Smooth muscle cell (in vitro differentiated cells): Measurements from ENCODE around the gene PRSS48. TPM values are rescaled to one million over a fixed set of nuclear protein-coding genes. Genes with fewer than 3 reads are reported as not detected.

Source experiments
- DNase-seq: peaks from one replicate; lab custom pipeline; 2025; ENCODE audit not compliant: unreplicated experiment; lab: John Stamatoyannopoulos, UW
- H2AFZ ChIP-seq: fragments of 200-600 bp; sonication (generic); 2 replicates; pipeline ENCODE4 v1.6.0; 2016; ENCODE audit warnings: antibody characterized with exemption, low read depth, mild to moderate bottlenecking
- H3F3A ChIP-seq: fragments of 200-600 bp; sonication (generic); 2 replicates; pipeline ENCODE4 v1.6.0; 2017; ENCODE audit warnings: antibody characterized with exemption, low read depth
- H3K27ac ChIP-seq: fragments of 200-600 bp; sonication (generic); 2 replicates; pipeline ENCODE4 v1.5.1; 2016; ENCODE audit warnings: low read depth, mild to moderate bottlenecking
- H3K27me3 ChIP-seq: fragments of 200-600 bp; sonication (generic); 2 replicates; pipeline ENCODE4 v1.6.1; 2016; ENCODE audit warnings: low read depth, mild to moderate bottlenecking
- H3K36me3 ChIP-seq: fragments of 200-600 bp; sonication (generic); 2 replicates; pipeline ENCODE4 v1.5.1; 2016; ENCODE audit warnings: low read depth
- H3K4me1 ChIP-seq: fragments of 200-600 bp; sonication (generic); 2 replicates; pipeline ENCODE4 v1.5.1; 2016; ENCODE audit warnings: low read depth
- H3K4me2 ChIP-seq: fragments of 200-600 bp; sonication (generic); 2 replicates; pipeline ENCODE4 v1.6.0; 2016; ENCODE audit warnings: mild to moderate bottlenecking
- H3K4me3 ChIP-seq: fragments of 200-600 bp; sonication (generic); 2 replicates; pipeline ENCODE4 v1.5.1; 2016; ENCODE audit warnings: mild to moderate bottlenecking
- H3K79me2 ChIP-seq: fragments of 200-600 bp; sonication (generic); 2 replicates; pipeline ENCODE4 v1.6.0; 2016; ENCODE audit warnings: low read depth, mild to moderate bottlenecking
- H3K9ac ChIP-seq: fragments of 200-600 bp; sonication (generic); 2 replicates; pipeline ENCODE4 v1.6.0; 2016; ENCODE audit warnings: low read depth
- H3K9me3 ChIP-seq: fragments of 200-600 bp; sonication (generic); replicated peaks from 2 replicates; pipeline ENCODE4 v1.5.1; 2016; ENCODE audit warnings: low read depth
- H4K20me1 ChIP-seq: fragments of 200-600 bp; sonication (generic); 2 replicates; pipeline ENCODE4 v1.6.0; 2016; ENCODE audit warnings: low read depth
- WGBS: methylation state at CpG from one replicate; pipeline ENCODE4 v1.1.7; 2016; ENCODE audit warnings: low lambda C conversion rate; 5-methylcytosine and 5-hydroxymethylcytosine counted together
- polyA plus RNA-seq: library from polyadenylated mRNA; unstranded; fragments of >200 nt; fragmentation: Nextera tagmentation; extraction: Ambion mirVana; gene quantifications from 2 replicates; pipeline ENCODE4 v1.2.1, GENCODE V29; 2016
- total RNA-seq: library from RNA; depleted of rRNA; stranded (reverse); fragments of >200 nt; gene quantifications from 2 replicates; pipeline ENCODE4 v1.2.3, GENCODE V29; 2014
- TF ChIP-seq, protein P1 (sequence below): fragments of 200-600 bp; sonication (generic); IDR thresholded peaks from 2 replicates; pipeline ENCODE4 v1.5.1; 2017; ENCODE audit warnings: borderline replicate concordance, mild to moderate bottlenecking, antibody characterized with exemption; ENCODE audit not compliant: insufficient read depth, poor library complexity, severe bottlenecking

The PRSS48 gene, protein sequence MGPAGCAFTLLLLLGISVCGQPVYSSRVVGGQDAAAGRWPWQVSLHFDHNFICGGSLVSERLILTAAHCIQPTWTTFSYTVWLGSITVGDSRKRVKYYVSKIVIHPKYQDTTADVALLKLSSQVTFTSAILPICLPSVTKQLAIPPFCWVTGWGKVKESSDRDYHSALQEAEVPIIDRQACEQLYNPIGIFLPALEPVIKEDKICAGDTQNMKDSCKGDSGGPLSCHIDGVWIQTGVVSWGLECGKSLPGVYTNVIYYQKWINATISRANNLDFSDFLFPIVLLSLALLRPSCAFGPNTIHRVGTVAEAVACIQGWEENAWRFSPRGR
- not detected in 2 replicates for total RNA-seq
- polyA plus RNA-seq, result not detected in 2 replicates

DNA sequence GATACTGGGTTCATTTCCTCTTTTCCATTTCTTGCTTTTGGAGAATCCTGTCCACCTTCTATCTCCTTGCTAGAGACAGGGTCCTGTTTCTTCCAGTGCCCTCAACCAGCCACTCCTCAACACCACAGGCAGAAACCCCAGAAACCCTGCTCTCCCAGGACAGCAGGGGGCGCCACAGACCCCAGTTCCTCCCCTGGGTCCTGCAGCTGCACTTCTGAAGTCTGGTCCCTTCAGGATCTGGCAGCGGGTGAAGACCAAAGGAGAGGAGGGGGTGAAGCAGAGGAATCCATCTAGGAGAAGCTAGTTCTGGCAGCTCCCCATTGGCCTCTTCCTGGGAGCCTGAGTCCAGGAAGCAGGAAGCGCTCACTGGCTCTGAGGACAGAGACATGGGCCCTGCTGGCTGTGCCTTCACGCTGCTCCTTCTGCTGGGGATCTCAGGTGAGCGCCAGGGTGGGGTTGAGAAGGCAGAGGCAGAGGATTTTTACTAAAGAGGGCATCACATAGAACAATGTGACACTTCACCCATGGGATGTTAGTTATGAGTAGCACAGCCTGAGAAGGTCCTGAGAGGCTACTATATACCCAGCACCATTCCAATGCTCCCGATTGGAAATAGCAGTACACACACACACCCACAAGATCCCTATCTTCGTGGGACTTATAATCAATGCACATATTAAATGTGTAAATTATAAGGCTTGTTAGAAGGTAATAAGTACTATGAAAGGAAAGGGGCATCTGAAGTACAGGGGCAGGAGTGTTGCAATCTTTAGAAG, at the start of gene PRSS48:
Gene PRSS48 (plus strand): TSS at position 375 of the 776 bp plus-strand sequence. CDS start 12 bp downstream, at position 387.
- DNase-seq, result peak; percentile 10
- Histone ChIP-seq H3K27ac (no peak within 1 kb of the TSS), H3K4me2 (no peak within 1 kb of the TSS), H3K36me3 (no peaks in the 10 kb centered on the region), H3K79me2 (peaks cover 3% of the 10 kb centered on the region), H4K20me1 (no peaks in the 10 kb centered on the region), H3F3A (no peaks in the 10 kb centered on the region), H3K27me3 (no peaks in the 10 kb centered on the region), H3K4me1 (no peaks in the 10 kb centered on the region), H3K9me3 (no peaks in the 10 kb centered on the region), H3K9ac (no peak within 1 kb of the TSS), H3K4me3 (no peak within 1 kb of the TSS), H2AFZ (no peak within 1 kb of the TSS)
- TF ChIP-seq, protein P1, sequence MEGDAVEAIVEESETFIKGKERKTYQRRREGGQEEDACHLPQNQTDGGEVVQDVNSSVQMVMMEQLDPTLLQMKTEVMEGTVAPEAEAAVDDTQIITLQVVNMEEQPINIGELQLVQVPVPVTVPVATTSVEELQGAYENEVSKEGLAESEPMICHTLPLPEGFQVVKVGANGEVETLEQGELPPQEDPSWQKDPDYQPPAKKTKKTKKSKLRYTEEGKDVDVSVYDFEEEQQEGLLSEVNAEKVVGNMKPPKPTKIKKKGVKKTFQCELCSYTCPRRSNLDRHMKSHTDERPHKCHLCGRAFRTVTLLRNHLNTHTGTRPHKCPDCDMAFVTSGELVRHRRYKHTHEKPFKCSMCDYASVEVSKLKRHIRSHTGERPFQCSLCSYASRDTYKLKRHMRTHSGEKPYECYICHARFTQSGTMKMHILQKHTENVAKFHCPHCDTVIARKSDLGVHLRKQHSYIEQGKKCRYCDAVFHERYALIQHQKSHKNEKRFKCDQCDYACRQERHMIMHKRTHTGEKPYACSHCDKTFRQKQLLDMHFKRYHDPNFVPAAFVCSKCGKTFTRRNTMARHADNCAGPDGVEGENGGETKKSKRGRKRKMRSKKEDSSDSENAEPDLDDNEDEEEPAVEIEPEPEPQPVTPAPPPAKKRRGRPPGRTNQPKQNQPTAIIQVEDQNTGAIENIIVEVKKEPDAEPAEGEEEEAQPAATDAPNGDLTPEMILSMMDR, result peak; percentile 78
- 64% methylated on average over 7 of the region's 7 CpGs for WGBS

DNA sequence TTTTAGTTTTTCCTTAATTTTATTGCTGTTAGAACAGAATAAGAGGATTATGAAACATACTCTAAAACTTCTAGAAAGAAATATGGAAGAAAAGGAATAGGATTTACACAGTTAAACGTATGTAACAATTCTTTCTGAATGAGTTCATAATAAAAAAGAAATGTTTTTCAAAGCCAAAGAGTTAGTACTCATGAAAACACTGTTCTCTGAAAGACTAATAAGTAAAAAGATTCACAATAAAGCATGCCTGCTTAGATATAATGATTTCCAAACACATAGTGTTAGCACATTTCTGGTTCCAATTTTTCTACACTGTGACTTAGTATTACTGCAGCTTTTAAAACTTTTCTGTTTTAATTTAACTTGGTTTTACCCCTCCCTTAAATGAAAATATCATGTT, 49.8 kb upstream of the PRSS48 start:
- H3K9me3 ChIP-seq, result no peaks in the 10 kb centered on the region
- H4K20me1 ChIP-seq, result no peaks in the 10 kb centered on the region
- TF ChIP-seq, protein P1, result no peak
- H3K36me3 ChIP-seq, result no peaks in the 10 kb centered on the region
- H3K27ac ChIP-seq, result peak overlapping the region; percentile 96
- peak overlapping the region; percentile 35 for H3K4me3 ChIP-seq
- H2AFZ ChIP-seq, result peak overlapping the region; percentile 80
- H3K9ac ChIP-seq, result peak overlapping the region; percentile 69
- H3K27me3 ChIP-seq, result no peaks in the 10 kb centered on the region
- peaks cover 11% of the 10 kb centered on the region for H3F3A ChIP-seq
- peaks cover 26% of the 10 kb centered on the region for H3K4me1 ChIP-seq
- H3K79me2 ChIP-seq, result peaks cover 6% of the 10 kb centered on the region
- WGBS, result 56% methylated on average over 1 of the region's 1 CpG
- DNase-seq, result no peak
- peak overlapping the region; percentile 86 for H3K4me2 ChIP-seq

DNA sequence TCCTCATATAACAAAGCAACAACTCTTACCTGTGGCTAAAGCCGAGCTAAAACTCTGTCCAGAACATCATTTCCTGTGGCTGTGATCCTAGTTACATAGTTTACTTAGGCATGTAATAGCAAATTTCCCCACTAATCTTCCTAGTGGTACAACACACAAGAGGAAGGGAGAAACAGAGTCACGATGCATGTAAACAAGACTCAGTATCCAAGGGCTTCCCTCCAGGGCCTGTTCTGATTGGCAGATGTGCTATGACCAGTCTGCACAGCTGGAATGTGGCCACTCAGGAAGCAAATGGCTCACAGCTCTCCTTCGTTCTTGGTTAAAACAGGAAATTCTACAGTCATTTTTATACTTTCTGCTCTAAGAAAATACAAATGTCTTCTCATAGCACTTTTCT, 49.2 kb upstream of the PRSS48 start:
- Histone ChIP-seq H3K27me3 (no peaks in the 10 kb centered on the region), H3K27ac (peak overlapping the region; percentile 96), H3K79me2 (peaks cover 6% of the 10 kb centered on the region), H3K9ac (peak overlapping the region; percentile 69), H3K4me3 (peak overlapping the region; percentile 35), H3K36me3 (no peaks in the 10 kb centered on the region), H4K20me1 (no peaks in the 10 kb centered on the region), H3K4me1 (peaks cover 26% of the 10 kb centered on the region), H3F3A (peaks cover 13% of the 10 kb centered on the region), H3K9me3 (no peaks in the 10 kb centered on the region), H3K4me2 (peak overlapping the region; percentile 86), H2AFZ (peak overlapping the region; percentile 80)
- 37% methylated on average over 3 of the region's 3 CpGs for WGBS
- TF ChIP-seq, protein P1, result no peak
- no peak for DNase-seq
